Measurements from ENCODE around the gene TWF2. TPM values are rescaled to one million over a fixed set of nuclear protein-coding genes. Genes with fewer than 3 reads are reported as not detected.

TWF2 gene
- total and polyA plus RNA-seq, 9 of the 15 experiments (the other 6 are each of a cell fraction or from before 2014, with no cell fraction given): 0.11 to 61.9 (median 29.7) TPM

- no TSS peak for BruUV-seq (replicated peaks)
- no peaks in the 10 kb centered on the region; a peak in 1 of 5 replicates for H3K4me1 ChIP-seq (replicated peaks in 1 of 2; ENCODE audit: control insufficient read depth in 2 of 2, insufficient read depth in 2 of 2, low read length in 2 of 2)
Observed at GRCh38 chr3:52208556-52208955, 30.4 kb downstream of the TWF2 start.

More at GRCh38 chr3:52208556-52208955, 30.4 kb downstream of the TWF2 start:
- Histone ChIP-seq H3K79me2 (ENCODE audit: control insufficient read depth, insufficient read depth, low read length) (no peaks in the 10 kb centered on the region), H3K36me3 (ENCODE audit: control insufficient read depth, insufficient read depth, low read length) (peaks cover 94% of the 10 kb centered on the region; the same call in 2 of the 3 replicates), H3K4me2 (ENCODE audit: insufficient read depth, low read length) (no peak overlapping the region), H3K9me3 (replicated peaks; ENCODE audit: control insufficient read depth, insufficient read depth, low read depth, low read length) (no peaks in the 10 kb centered on the region), H3K4me3 (no peak overlapping the region), H4K20me1 (replicated peaks; ENCODE audit: control insufficient read depth, insufficient read depth, low read length) (no peaks in the 10 kb centered on the region), H3K9me1 (ENCODE audit: control insufficient read depth, insufficient read depth, low read length) (no peaks in the 10 kb centered on the region), H2AFZ (ENCODE audit: low read depth, low read length) (no peak overlapping the region), H3K27ac (ENCODE audit: extremely low read depth, low read depth, low read length) (no peak overlapping the region), H3K27me3 (ENCODE audit: control insufficient read depth in 2 of 2, insufficient read depth in 2 of 2, low read length in 2 of 2) (no peaks in the 10 kb centered on the region), H3K9ac (ENCODE audit: insufficient read depth in 1 of 2, low read depth in 2 of 2, low read length in 2 of 2) (no peak overlapping the region)
- ATAC-seq: no peak
- ChIA-PET POLR2A (interaction anchor here (1.1 kb wide), 1 partner anchor 213 kb away, joined by 3 read pairs; the partner anchor contains the start of gene RPL29), CTCF (ENCODE audit: low intra/inter-chr PET ratio) (no interaction called here)
- no peak for DNase-seq (ENCODE audit: extremely low read depth in 1 of 4, low spot score in 3 of 4)
- FAIRE-seq: no peak
- in situ Hi-C loops (cut with MboI) (no loop called here), intact Hi-C loops (cut with micrococcal nuclease) (no loop called here)
- TF ChIP-seq CBX1 (IDR thresholded peaks at IDR 0.05; ENCODE audit: low read depth): no peak
- TF ChIP-seq ZFP30 (CRISPR knock-in tag; IDR thresholded peaks at IDR 0.05; ENCODE audit: borderline replicate concordance): no peak
- no peak for TF ChIP-seq ZFP1 (CRISPR knock-in tag; IDR thresholded peaks at IDR 0.05)
- TF ChIP-seq ZNF785 (CRISPR knock-in tag; IDR thresholded peaks at IDR 0.05): no peak
- TF ChIP-seq PHB (CRISPR knock-in tag; IDR thresholded peaks at IDR 0.05): no peak
- TF ChIP-seq KAT8 (IDR thresholded peaks at IDR 0.05; ENCODE audit: low read depth): no peak
- TF ChIP-seq, protein P1, sequence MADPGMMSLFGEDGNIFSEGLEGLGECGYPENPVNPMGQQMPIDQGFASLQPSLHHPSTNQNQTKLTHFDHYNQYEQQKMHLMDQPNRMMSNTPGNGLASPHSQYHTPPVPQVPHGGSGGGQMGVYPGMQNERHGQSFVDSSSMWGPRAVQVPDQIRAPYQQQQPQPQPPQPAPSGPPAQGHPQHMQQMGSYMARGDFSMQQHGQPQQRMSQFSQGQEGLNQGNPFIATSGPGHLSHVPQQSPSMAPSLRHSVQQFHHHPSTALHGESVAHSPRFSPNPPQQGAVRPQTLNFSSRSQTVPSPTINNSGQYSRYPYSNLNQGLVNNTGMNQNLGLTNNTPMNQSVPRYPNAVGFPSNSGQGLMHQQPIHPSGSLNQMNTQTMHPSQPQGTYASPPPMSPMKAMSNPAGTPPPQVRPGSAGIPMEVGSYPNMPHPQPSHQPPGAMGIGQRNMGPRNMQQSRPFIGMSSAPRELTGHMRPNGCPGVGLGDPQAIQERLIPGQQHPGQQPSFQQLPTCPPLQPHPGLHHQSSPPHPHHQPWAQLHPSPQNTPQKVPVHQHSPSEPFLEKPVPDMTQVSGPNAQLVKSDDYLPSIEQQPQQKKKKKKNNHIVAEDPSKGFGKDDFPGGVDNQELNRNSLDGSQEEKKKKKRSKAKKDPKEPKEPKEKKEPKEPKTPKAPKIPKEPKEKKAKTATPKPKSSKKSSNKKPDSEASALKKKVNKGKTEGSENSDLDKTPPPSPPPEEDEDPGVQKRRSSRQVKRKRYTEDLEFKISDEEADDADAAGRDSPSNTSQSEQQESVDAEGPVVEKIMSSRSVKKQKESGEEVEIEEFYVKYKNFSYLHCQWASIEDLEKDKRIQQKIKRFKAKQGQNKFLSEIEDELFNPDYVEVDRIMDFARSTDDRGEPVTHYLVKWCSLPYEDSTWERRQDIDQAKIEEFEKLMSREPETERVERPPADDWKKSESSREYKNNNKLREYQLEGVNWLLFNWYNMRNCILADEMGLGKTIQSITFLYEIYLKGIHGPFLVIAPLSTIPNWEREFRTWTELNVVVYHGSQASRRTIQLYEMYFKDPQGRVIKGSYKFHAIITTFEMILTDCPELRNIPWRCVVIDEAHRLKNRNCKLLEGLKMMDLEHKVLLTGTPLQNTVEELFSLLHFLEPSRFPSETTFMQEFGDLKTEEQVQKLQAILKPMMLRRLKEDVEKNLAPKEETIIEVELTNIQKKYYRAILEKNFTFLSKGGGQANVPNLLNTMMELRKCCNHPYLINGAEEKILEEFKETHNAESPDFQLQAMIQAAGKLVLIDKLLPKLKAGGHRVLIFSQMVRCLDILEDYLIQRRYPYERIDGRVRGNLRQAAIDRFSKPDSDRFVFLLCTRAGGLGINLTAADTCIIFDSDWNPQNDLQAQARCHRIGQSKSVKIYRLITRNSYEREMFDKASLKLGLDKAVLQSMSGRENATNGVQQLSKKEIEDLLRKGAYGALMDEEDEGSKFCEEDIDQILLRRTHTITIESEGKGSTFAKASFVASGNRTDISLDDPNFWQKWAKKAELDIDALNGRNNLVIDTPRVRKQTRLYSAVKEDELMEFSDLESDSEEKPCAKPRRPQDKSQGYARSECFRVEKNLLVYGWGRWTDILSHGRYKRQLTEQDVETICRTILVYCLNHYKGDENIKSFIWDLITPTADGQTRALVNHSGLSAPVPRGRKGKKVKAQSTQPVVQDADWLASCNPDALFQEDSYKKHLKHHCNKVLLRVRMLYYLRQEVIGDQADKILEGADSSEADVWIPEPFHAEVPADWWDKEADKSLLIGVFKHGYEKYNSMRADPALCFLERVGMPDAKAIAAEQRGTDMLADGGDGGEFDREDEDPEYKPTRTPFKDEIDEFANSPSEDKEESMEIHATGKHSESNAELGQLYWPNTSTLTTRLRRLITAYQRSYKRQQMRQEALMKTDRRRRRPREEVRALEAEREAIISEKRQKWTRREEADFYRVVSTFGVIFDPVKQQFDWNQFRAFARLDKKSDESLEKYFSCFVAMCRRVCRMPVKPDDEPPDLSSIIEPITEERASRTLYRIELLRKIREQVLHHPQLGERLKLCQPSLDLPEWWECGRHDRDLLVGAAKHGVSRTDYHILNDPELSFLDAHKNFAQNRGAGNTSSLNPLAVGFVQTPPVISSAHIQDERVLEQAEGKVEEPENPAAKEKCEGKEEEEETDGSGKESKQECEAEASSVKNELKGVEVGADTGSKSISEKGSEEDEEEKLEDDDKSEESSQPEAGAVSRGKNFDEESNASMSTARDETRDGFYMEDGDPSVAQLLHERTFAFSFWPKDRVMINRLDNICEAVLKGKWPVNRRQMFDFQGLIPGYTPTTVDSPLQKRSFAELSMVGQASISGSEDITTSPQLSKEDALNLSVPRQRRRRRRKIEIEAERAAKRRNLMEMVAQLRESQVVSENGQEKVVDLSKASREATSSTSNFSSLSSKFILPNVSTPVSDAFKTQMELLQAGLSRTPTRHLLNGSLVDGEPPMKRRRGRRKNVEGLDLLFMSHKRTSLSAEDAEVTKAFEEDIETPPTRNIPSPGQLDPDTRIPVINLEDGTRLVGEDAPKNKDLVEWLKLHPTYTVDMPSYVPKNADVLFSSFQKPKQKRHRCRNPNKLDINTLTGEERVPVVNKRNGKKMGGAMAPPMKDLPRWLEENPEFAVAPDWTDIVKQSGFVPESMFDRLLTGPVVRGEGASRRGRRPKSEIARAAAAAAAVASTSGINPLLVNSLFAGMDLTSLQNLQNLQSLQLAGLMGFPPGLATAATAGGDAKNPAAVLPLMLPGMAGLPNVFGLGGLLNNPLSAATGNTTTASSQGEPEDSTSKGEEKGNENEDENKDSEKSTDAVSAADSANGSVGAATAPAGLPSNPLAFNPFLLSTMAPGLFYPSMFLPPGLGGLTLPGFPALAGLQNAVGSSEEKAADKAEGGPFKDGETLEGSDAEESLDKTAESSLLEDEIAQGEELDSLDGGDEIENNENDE (IDR thresholded peaks at IDR 0.05; ENCODE audit: low read depth, low read length): no peak
- TF ChIP-seq ZNF347 (CRISPR knock-in tag; IDR thresholded peaks at IDR 0.05; ENCODE audit: low read depth): no peak
- TF ChIP-seq ZNF766 (CRISPR knock-in tag; conservative IDR thresholded peaks at IDR 0.05): no peak
- TF ChIP-seq BRF2 (IDR thresholded peaks at IDR 0.05; ENCODE audit: borderline replicate concordance, insufficient read depth, insufficient read length): no peak
- 92% methylated on average over 4 of the region's 4 CpGs for WGBS (ENCODE audit: insufficient coverage, low coverage, missing lambda C conversion rate)

All from K562 (cell line).